Rectal smooth muscle tissue (tissue), 1 donor: Measurements from ENCODE around the gene POLR1F.
"Not testable (repeated sequence)": the region's sequence is repeated elsewhere in the genome, so short reads cannot be mapped to it uniquely, and the experiment has no call there.

ENCODE experiments used
- H3K27ac ChIP-seq: one replicate; pipeline ENCODE4 v1.7.0; 2013; ENCODE audit warnings: low read depth, low read length, inconsistent platforms
- H3K27me3 ChIP-seq: one replicate; pipeline ENCODE4 v1.7.0; 2013; ENCODE audit warnings: low read length; ENCODE audit not compliant: control insufficient read depth, insufficient read depth
- H3K36me3 ChIP-seq: one replicate; pipeline ENCODE4 v1.7.0; 2013; ENCODE audit warnings: low read length; ENCODE audit not compliant: control insufficient read depth, insufficient read depth
- H3K4me1 ChIP-seq: one replicate; pipeline ENCODE4 v1.7.0; 2013; ENCODE audit warnings: low read length; ENCODE audit not compliant: control insufficient read depth, insufficient read depth
- H3K4me3 ChIP-seq: one replicate; pipeline ENCODE4 v1.7.0; 2013; ENCODE audit warnings: low read length
- H3K9ac ChIP-seq: one replicate; pipeline ENCODE4 v1.7.0; 2013; ENCODE audit warnings: low read length

POLR1F gene

DNA sequence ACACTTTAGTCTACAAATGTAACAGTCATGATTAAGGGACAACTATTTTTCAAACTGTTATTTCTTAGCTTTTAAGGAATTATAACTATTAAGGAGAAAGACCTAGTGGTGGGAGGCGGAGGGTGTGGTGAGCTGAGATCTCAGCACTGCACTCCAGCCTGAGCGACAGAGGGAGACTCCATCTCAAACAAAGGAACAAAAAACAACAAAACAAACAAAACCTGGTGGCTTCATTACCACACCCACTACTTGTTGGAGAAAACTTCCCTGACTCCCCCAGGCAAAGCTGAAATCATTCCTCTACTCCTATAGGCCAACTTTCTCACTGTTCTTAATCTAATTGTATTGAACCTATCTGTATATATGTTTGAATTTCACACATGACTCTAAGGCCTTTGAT lies 3.2 kb downstream of the POLR1F start:
- Histone ChIP-seq H3K4me1 (peaks cover 9% of the 10 kb centered on the region), H3K4me3 (no peak overlapping the region), H3K36me3 (no peaks in the 10 kb centered on the region), H3K27me3 (no peaks in the 10 kb centered on the region), H3K9ac (no peak overlapping the region), H3K27ac (no peak overlapping the region)

DNA sequence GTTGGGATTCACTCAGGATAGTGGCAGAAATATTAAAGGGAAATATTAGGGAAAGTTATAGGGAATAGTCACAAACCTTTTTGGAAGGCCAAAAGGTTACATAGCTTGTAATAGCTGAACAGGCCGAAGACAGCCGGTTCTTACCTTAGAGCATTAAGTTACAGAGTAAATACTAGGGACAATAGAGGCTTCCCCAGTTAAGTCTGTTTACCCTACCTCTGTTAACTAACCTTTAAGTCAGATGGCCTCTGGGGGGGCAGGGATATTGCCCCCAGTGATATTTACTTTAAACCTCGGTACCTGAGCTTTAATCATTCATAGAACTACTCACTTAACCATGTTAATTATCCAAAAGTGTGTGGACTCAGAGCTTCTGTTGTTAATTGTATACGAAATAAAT lies 7.4 kb downstream of the POLR1F start:
- H3K36me3 ChIP-seq, result no peaks in the 10 kb centered on the region
- no peak overlapping the region for H3K4me3 ChIP-seq
- H3K27me3 ChIP-seq, result no peaks in the 10 kb centered on the region
- no peaks in the 10 kb centered on the region for H3K4me1 ChIP-seq
- H3K9ac ChIP-seq, result no peak overlapping the region
- no peak overlapping the region for H3K27ac ChIP-seq

DNA sequence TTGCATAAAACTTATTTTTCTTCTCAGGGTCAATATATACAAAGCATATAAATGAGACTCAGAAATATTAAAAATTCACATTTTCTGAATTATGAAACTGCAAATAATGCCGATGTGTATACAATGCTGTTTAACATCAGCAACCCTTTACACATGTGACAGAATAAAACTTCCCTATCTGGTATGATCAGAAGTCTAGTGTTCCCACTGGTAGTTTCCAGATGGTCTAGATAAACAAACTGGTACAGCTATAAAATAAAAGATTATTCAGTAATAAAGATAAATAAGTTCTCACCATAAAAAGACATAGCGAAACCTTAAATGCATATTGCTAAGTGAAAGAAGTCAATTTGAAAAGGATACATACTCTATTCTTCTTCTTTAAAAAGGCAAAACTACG lies 7.9 kb downstream of the POLR1F start:
- H3K4me1 ChIP-seq, result no peaks in the 10 kb centered on the region
- no peak overlapping the region for H3K4me3 ChIP-seq
- no peak overlapping the region for H3K27ac ChIP-seq
- no peak overlapping the region for H3K9ac ChIP-seq
- H3K36me3 ChIP-seq, result no peaks in the 10 kb centered on the region
- H3K27me3 ChIP-seq, result no peaks in the 10 kb centered on the region

DNA sequence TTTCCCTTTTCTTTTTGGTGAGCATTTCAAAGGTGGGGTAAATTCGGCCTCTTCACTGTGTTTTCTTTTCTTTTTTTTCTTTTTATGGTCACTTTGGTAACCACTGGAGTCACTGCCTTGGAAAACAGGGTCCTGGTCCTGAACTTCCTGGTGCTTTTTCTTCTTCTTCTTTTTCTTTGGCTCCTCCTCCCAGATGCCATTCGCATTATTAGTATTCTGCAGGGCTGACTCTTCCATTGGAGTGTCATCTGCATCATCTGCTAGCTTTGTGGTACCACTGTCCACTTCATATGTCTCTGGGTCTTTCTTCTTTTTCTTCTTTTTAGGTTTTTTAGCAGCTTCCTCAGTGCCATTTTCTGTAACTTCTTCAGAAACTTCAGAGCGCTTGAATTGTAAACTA lies 10.5 kb downstream of the POLR1F start:
- Histone ChIP-seq H3K4me1 (no peaks in the 10 kb centered on the region), H3K4me3 (no peak overlapping the region), H3K36me3 (no peaks in the 10 kb centered on the region), H3K27ac (no peak overlapping the region), H3K27me3 (no peaks in the 10 kb centered on the region), H3K9ac (no peak overlapping the region)

DNA sequence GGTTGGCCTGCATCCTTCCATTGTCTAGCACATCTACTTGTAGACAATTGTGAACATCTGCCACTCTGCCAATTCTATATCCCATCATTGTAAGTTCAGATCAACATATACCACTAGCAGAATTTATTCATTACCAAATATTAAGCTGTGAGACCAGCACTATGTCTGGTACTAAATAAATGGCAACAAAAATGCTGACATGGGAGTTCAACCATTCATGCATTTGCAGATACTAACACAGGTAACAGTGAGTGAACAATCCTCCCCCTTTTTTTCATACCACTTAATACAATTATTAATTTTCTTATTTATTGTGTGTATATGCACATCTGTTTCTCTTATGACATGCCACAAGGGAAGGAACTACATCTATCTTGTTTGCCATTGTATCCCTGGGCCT lies 11.9 kb downstream of the POLR1F start:
- Histone ChIP-seq H3K4me1 (no peaks in the 10 kb centered on the region), H3K9ac (no peak overlapping the region), H3K36me3 (no peaks in the 10 kb centered on the region), H3K27ac (no peak overlapping the region), H3K4me3 (no peak overlapping the region), H3K27me3 (no peaks in the 10 kb centered on the region)

DNA sequence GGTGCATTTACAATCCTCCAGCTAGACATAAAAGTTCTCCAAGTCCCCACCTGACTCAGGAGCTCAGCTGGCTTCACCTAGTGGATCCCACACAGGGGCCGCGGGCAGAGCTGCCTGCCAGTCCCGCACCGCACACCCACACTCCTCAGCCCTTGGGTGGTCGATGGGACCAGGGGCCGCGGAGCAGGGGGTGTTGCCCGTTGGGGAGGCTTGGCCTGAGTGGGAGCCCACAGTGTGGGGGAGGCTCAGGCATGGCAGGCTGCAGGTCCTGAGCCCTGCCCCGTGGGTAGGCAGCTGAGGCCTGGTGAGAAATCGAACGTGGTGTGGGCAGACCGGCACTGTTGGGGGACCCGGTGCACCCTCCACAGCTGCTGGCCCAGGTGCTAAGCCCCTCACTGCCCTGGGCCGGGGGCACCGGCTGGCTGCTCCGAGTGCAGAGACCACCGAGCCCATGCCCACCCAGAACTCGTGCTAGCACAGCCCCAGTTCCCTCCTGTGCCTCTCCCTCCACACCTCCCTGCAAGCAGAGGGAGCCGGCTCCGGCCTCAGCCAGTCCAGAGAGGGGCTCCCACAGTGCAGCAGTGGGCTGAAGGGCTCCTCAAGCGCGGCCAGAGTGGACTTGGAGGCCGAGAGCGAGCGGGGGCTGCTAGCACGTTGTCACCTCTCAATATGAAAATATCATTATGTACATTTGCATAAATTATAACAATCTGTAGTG lies 16.6 kb downstream of the POLR1F start:
- Histone ChIP-seq H3K4me3 (no peak overlapping the region), H3K9ac (no peak overlapping the region), H3K27ac (no peak overlapping the region), H3K36me3 (no peaks in the 10 kb centered on the region), H3K27me3 (no peaks in the 10 kb centered on the region), H3K4me1 (no peaks in the 10 kb centered on the region)

DNA sequence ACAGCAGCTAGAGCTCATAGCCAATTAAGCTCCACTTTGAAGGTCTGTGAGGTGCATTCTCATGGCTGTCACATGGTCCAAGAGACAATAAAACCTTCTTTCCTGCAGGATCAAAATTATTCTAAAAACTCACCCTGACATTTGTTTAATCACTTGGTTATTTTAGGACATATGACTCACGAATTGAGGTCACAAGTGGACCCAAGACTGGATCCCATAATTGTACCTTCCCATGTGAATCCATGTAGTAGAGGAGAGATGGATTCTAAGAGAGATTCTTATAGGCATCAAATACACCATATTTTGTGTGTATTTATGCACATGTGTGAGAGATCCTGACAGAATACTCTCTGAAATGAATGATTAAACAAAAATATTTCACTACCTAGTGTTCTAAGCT lies 18.1 kb downstream of the POLR1F start:
- H3K9ac ChIP-seq, result no peak overlapping the region
- H3K27me3 ChIP-seq, result no peaks in the 10 kb centered on the region
- H3K27ac ChIP-seq, result no peak overlapping the region
- H3K4me3 ChIP-seq, result no peak overlapping the region
- no peaks in the 10 kb centered on the region for H3K4me1 ChIP-seq
- no peaks in the 10 kb centered on the region for H3K36me3 ChIP-seq

DNA sequence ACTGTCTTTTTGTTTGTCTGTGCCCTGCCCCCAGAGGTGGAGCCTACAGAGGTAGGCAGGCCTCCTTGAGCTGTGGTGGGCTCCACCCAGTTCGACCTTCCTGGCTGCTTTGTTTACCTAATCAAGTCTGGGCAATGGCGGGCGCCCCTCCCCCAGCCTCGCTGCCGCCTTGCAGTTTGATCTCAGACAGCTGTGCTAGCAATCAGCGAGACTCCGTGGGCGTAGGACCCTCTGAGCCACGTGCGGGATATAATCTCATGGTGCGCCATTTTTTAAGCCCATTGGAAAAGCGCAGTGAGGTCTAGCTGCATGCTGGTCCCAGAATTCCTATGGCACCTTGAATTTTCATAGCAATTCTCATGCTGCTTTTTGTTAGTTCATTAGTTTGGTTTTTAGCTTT lies 19.7 kb downstream of the POLR1F start:
- H3K27ac ChIP-seq, H3K4me3 ChIP-seq, H3K4me1 ChIP-seq, H3K36me3 ChIP-seq, H3K27me3 ChIP-seq, H3K9ac ChIP-seq: not testable (repeated sequence)

DNA sequence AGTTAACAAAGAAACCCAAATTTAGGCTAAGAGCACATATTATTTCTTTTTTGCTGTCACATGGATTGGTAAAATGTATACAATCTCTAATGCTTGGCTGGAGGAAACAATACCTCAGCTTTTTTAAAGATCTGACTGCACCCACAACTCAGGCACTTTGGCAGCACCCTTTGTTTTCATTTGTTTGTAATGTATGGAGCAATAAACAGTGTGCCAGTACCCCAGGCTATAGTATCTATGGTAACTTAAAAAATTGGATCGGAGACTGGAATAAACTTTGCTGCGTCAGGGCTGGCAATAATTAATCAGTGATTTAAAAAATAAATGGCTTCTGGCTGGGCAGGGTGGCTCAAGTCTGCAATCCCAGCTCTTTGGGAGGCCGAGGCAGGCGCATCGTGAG lies 27.2 kb downstream of the POLR1F start:
- Histone ChIP-seq H3K27me3 (no peaks in the 10 kb centered on the region), H3K4me3 (no peak overlapping the region), H3K9ac (no peak overlapping the region), H3K27ac (no peak overlapping the region), H3K36me3 (no peaks in the 10 kb centered on the region), H3K4me1 (no peaks in the 10 kb centered on the region)

DNA sequence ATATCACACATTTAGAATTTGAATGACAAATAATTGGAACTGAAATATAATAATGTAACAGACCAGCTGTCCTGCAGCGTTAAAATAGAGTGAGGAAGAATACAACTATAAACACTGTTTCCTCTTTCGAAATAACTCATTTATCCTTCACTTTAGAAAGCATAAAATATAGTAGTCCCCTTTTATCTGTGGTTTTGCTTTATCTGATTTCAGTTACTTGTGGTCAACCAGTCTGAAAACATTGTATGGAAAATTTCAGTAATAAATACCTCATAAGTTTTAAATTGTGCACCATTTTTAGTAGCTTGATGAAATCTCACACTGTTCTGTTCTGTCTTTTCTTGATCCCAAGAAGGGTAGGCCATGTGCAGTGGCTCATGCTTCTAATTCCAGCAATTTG lies 31.7 kb downstream of the POLR1F start:
- Histone ChIP-seq H3K36me3 (no peaks in the 10 kb centered on the region), H3K27me3 (no peaks in the 10 kb centered on the region), H3K4me1 (no peaks in the 10 kb centered on the region), H3K4me3 (no peak overlapping the region), H3K27ac (no peak overlapping the region), H3K9ac (no peak overlapping the region)

DNA sequence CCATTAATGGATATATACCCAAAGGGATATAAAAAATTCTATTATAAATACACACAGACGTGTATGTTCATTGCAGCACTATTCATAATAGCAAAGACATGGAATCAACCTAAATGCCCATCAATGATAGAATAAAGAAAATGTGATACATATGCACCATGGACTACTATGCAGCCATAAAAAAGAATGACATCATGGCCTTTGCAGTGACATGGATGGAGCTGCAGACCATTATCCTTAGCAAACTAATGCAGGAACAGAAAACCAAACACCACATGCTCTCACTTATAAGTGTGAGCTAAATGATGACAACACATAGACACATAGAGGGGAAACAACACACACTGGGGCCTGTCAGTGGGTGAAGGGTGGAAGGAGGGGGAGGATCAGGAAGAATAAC lies 33.0 kb downstream of the POLR1F start:
- Histone ChIP-seq H3K27me3 (no peaks in the 10 kb centered on the region), H3K4me1 (no peaks in the 10 kb centered on the region), H3K27ac (no peak overlapping the region), H3K9ac (no peak overlapping the region), H3K4me3 (no peak overlapping the region), H3K36me3 (no peaks in the 10 kb centered on the region)

DNA sequence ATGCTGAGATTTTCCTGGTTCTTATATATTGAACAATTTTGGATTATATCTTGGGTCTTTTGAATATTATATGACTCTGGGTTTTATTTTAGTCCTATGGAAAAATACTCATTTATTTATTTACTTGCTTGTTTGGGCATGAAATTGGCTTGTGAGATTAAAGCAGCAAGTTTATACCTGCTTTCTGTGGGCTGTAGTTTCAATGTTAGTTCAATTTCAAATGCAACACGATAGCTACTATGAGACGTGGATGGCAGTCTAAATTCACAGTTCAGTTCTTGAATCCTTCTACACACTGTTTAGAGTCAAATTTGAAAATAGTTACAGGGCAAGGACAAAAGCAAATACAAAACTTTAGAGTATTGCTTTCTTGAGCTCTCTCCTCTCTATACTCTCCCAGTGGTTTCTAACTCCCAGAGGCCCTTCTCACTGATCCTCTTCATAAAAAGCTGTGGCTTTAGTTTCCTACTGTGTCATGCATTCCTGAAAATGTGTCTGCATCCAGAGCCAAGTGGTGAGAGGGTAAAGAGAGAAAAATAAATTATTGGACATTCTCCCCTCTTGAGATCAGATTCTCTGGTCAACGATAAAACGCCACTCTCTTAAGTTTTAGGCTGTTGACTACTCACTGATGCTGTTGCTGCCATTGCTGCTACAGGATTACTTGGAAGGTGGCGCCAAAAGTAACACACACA lies 34.4 kb downstream of the POLR1F start:
- no peak overlapping the region for H3K4me3 ChIP-seq
- H3K27ac ChIP-seq, result no peak overlapping the region
- no peaks in the 10 kb centered on the region for H3K4me1 ChIP-seq
- H3K36me3 ChIP-seq, result no peaks in the 10 kb centered on the region
- no peak overlapping the region for H3K9ac ChIP-seq
- H3K27me3 ChIP-seq, result no peaks in the 10 kb centered on the region

DNA sequence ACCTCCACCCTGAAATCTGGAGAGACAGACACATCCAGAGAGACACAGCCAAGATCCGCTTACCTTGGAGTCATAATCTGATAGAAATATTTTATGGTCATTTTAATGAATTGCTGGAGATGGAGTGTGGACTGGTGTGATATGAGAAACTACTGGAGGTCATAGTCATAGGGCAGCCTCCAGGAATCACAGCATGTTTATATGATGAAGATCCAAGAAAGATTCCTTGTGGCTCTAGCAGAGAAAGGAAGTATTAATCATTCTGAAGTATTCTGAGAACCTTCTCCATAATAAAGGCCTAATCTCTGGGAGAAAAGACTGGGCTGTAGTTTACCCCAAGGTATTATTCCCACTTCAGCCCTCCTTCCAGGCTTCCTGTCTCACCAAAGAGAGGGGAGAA lies 38.0 kb downstream of the POLR1F start:
- Histone ChIP-seq H3K27me3 (no peaks in the 10 kb centered on the region), H3K36me3 (no peaks in the 10 kb centered on the region), H3K4me3 (no peak overlapping the region), H3K9ac (no peak overlapping the region), H3K27ac (no peak overlapping the region), H3K4me1 (no peaks in the 10 kb centered on the region)
